ENCODE measurements around the gene FGF12.

The FGF12 gene

DNA sequence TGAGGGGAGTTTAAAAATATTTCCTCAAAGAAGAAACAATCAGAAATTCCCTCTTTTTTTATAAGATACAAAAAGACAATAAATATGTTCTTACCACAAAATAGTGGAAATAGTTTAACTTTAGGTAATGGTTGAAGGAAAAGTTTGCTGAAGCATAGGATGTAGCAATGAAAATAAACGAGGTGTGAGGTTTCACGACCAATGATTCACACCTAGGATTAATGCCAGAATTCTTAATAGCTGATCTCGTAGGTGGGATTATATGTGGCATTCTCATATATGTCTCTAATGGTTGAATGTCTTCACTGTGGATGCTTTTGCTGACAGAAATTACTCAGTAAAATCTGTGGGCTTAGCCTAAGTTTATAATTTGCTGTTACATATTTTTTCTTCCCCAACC, 467.7 kb downstream of the FGF12 start:
- Histone ChIP-seq H3K27ac (ENCODE audit: low read length, poor library complexity, severe bottlenecking) (peak overlapping the region; percentile 80), H3K23ac (ENCODE audit: low read length in 2 of 2) (no peak overlapping the region), H3K36me3 (ENCODE audit: control insufficient read depth in 1 of 2, insufficient read depth in 2 of 2, low read depth in 1 of 2, low read length in 2 of 2) (no peaks in the 10 kb centered on the region), H2BK5ac (ENCODE audit: low read depth, low read length, poor library complexity, severe bottlenecking) (no peak overlapping the region), H3K4ac (ENCODE audit: low read depth in 1 of 2, low read length in 2 of 2) (no peak overlapping the region), H2AK5ac (ENCODE audit: low read length, severe bottlenecking) (no peak overlapping the region), H3K79me1 (replicated peaks; ENCODE audit: low read length, poor library complexity, severe bottlenecking) (no peaks in the 10 kb centered on the region), H3K27me3 (ENCODE audit: control insufficient read depth in 1 of 2, insufficient read depth in 1 of 2, low read length in 2 of 2) (no peaks in the 10 kb centered on the region), H3K4me2 (ENCODE audit: low read length, poor library complexity, severe bottlenecking) (no peak overlapping the region), H3K9me3 (ENCODE audit: control insufficient read depth, low read length) (no peaks in the 10 kb centered on the region), H4K8ac (ENCODE audit: low read length) (no peak overlapping the region), H2BK120ac (ENCODE audit: low read depth, low read length) (no peak overlapping the region), H3K14ac (ENCODE audit: low read length in 2 of 2) (no peak overlapping the region), H3K18ac (ENCODE audit: low read depth in 1 of 2, low read length in 2 of 2) (no peak overlapping the region), H3K4me3 (ENCODE audit: insufficient read depth in 1 of 2, low read depth in 1 of 2, low read length in 2 of 2) (no peak overlapping the region), H4K91ac (ENCODE audit: low read length) (no peak overlapping the region), H2BK15ac (ENCODE audit: low read depth, poor library complexity, severe bottlenecking) (no peak overlapping the region), H3K9ac (ENCODE audit: low read length) (no peak overlapping the region), H2AFZ (ENCODE audit: low read depth, low read length) (no peak overlapping the region), H3K4me1 (ENCODE audit: control insufficient read depth, insufficient read depth, low read depth, low read length) (peaks cover 5% of the 10 kb centered on the region), H2BK12ac (ENCODE audit: low read length in 2 of 2) (no peak overlapping the region)
- 79% methylated on average over 3 of the region's 3 CpGs for WGBS
- no peak for DNase-seq

DNA sequence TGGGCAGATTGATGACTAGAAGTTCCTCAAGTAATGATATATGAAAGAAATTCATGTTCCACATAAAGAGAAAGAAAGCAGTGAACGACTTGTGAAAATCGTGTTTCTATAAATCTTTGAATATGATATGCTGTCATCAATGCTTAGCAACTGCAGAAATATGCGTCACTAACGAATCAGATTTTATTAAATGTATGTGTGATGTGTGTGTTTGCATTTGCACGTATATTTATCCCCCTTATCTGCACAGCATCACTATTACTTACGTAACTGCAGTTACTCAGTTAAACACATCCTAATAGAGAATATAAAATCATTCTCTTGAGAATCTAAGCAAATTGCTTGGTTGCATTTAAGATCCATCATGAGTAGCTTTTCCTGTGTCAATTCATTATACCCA, 468.6 kb downstream of the FGF12 start:
- Histone ChIP-seq H4K8ac (ENCODE audit: low read length) (no peak overlapping the region), H3K14ac (ENCODE audit: low read length in 2 of 2) (no peak overlapping the region), H2BK12ac (ENCODE audit: low read length in 2 of 2) (no peak overlapping the region), H2BK5ac (ENCODE audit: low read depth, low read length, poor library complexity, severe bottlenecking) (no peak overlapping the region), H3K79me1 (replicated peaks; ENCODE audit: low read length, poor library complexity, severe bottlenecking) (no peaks in the 10 kb centered on the region), H2AK5ac (ENCODE audit: low read length, severe bottlenecking) (no peak overlapping the region), H3K27ac (ENCODE audit: low read length, poor library complexity, severe bottlenecking) (no peak overlapping the region), H3K36me3 (ENCODE audit: control insufficient read depth in 1 of 2, insufficient read depth in 2 of 2, low read depth in 1 of 2, low read length in 2 of 2) (no peaks in the 10 kb centered on the region), H2AFZ (ENCODE audit: low read depth, low read length) (no peak overlapping the region), H3K4me3 (ENCODE audit: insufficient read depth in 1 of 2, low read depth in 1 of 2, low read length in 2 of 2) (no peak overlapping the region), H3K18ac (ENCODE audit: low read depth in 1 of 2, low read length in 2 of 2) (no peak overlapping the region), H2BK15ac (ENCODE audit: low read depth, poor library complexity, severe bottlenecking) (no peak overlapping the region), H2BK120ac (ENCODE audit: low read depth, low read length) (no peak overlapping the region), H3K23ac (ENCODE audit: low read length in 2 of 2) (no peak overlapping the region), H3K9ac (ENCODE audit: low read length) (no peak overlapping the region), H3K4me1 (ENCODE audit: control insufficient read depth, insufficient read depth, low read depth, low read length) (peaks cover 5% of the 10 kb centered on the region), H3K4ac (ENCODE audit: low read depth in 1 of 2, low read length in 2 of 2) (no peak overlapping the region), H3K27me3 (ENCODE audit: control insufficient read depth in 1 of 2, insufficient read depth in 1 of 2, low read length in 2 of 2) (no peaks in the 10 kb centered on the region), H3K9me3 (ENCODE audit: control insufficient read depth, low read length) (no peaks in the 10 kb centered on the region), H3K4me2 (ENCODE audit: low read length, poor library complexity, severe bottlenecking) (no peak overlapping the region), H4K91ac (ENCODE audit: low read length) (no peak overlapping the region)
- no peak for DNase-seq
- WGBS: 94% methylated on average over 2 of the region's 6 CpGs

DNA sequence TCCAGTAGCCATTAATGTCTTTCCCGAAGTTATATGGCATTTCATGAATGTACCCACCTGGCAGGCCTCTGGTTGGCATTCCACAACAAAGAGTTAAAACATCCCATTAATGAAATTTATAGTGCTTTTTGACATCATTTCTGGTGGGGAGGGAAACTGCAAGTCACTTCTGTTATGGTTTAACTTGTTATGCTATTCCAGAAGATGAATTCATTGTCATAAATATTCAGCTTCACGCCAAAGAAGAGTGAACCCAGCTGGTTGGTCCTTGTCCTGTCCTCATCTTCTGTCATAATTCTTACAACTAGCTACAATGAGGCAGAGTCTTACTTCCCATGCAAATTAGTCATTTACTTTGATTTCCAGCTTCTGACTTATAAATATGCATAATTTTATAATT, 471.5 kb downstream of the FGF12 start:
- H2AFZ ChIP-seq (ENCODE audit: low read depth, low read length): no peak overlapping the region
- H2BK12ac ChIP-seq (ENCODE audit: low read length in 2 of 2): no peak overlapping the region
- no peak overlapping the region for H4K8ac ChIP-seq (ENCODE audit: low read length)
- no peaks in the 10 kb centered on the region for H3K9me3 ChIP-seq (ENCODE audit: control insufficient read depth, low read length)
- H2BK120ac ChIP-seq (ENCODE audit: low read depth, low read length): no peak overlapping the region
- peaks cover 4% of the 10 kb centered on the region for H3K4me1 ChIP-seq (ENCODE audit: control insufficient read depth, insufficient read depth, low read depth, low read length)
- H3K4me2 ChIP-seq (ENCODE audit: low read length, poor library complexity, severe bottlenecking): no peak overlapping the region
- no peak for DNase-seq
- no peak overlapping the region for H2BK5ac ChIP-seq (ENCODE audit: low read depth, low read length, poor library complexity, severe bottlenecking)
- no peak overlapping the region for H2BK15ac ChIP-seq (ENCODE audit: low read depth, poor library complexity, severe bottlenecking)
- no peak overlapping the region for H3K14ac ChIP-seq (ENCODE audit: low read length in 2 of 2)
- no peak overlapping the region for H3K4me3 ChIP-seq (ENCODE audit: insufficient read depth in 1 of 2, low read depth in 1 of 2, low read length in 2 of 2)
- no peak overlapping the region for H3K23ac ChIP-seq (ENCODE audit: low read length in 2 of 2)
- no peak overlapping the region for H4K91ac ChIP-seq (ENCODE audit: low read length)
- no peak overlapping the region for H3K9ac ChIP-seq (ENCODE audit: low read length)
- no peak overlapping the region for H3K27ac ChIP-seq (ENCODE audit: low read length, poor library complexity, severe bottlenecking)
- no peaks in the 10 kb centered on the region for H3K79me1 ChIP-seq (replicated peaks; ENCODE audit: low read length, poor library complexity, severe bottlenecking)
- H3K4ac ChIP-seq (ENCODE audit: low read depth in 1 of 2, low read length in 2 of 2): no peak overlapping the region
- no peak overlapping the region for H3K18ac ChIP-seq (ENCODE audit: low read depth in 1 of 2, low read length in 2 of 2)
- no peak overlapping the region for H2AK5ac ChIP-seq (ENCODE audit: low read length, severe bottlenecking)
- no peaks in the 10 kb centered on the region for H3K27me3 ChIP-seq (ENCODE audit: control insufficient read depth in 1 of 2, insufficient read depth in 1 of 2, low read length in 2 of 2)
- 95% methylated on average over 1 of the region's 2 CpGs for WGBS
- H3K36me3 ChIP-seq (ENCODE audit: control insufficient read depth in 1 of 2, insufficient read depth in 2 of 2, low read depth in 1 of 2, low read length in 2 of 2): no peaks in the 10 kb centered on the region

DNA sequence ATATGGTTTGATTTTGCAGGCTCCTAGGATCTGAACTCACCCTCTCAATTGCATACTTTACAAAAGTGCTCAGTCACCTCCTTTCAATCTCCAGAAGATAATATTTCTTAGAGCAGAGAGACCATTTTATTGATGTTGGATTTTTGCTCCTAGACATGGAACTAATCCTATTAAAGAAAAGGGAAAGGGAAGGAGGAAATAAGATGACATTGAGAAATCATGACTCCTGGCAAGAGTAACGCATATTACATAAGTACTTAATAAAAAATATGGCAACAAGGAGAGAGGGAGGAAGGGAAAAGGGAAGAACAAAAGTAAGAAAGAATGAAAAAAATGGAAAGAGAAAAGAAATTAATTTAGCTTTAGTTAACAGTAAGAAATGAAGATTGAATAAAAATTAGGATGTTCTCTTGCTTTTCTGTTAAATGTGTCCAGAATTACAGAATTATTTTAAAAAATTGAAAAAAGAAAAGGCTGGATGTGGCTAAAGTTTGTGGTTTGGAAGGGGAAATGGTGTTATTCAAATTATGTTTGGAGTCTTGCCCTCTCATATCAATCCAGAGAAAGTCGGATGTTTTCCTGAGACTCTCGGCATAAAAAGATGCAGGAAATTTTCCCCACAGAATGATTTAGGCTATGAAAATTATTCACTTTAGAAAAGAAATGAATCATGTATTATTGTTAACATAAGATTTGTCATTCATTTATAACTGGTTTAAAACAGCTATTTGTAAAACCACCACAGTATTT, 474.0 kb downstream of the FGF12 start:
- Histone ChIP-seq H3K4ac (ENCODE audit: low read depth in 1 of 2, low read length in 2 of 2) (no peak overlapping the region), H2AK5ac (ENCODE audit: low read length, severe bottlenecking) (no peak overlapping the region), H3K27me3 (ENCODE audit: control insufficient read depth in 1 of 2, insufficient read depth in 1 of 2, low read length in 2 of 2) (no peaks in the 10 kb centered on the region), H3K23ac (ENCODE audit: low read length in 2 of 2) (no peak overlapping the region), H3K27ac (ENCODE audit: low read length, poor library complexity, severe bottlenecking) (no peak overlapping the region), H3K79me1 (replicated peaks; ENCODE audit: low read length, poor library complexity, severe bottlenecking) (no peaks in the 10 kb centered on the region), H2BK15ac (ENCODE audit: low read depth, poor library complexity, severe bottlenecking) (no peak overlapping the region), H4K91ac (ENCODE audit: low read length) (no peak overlapping the region), H3K4me1 (ENCODE audit: control insufficient read depth, insufficient read depth, low read depth, low read length) (peaks cover 3% of the 10 kb centered on the region), H4K8ac (ENCODE audit: low read length) (no peak overlapping the region), H3K36me3 (ENCODE audit: control insufficient read depth in 1 of 2, insufficient read depth in 2 of 2, low read depth in 1 of 2, low read length in 2 of 2) (no peaks in the 10 kb centered on the region), H2BK120ac (ENCODE audit: low read depth, low read length) (no peak overlapping the region), H3K9ac (ENCODE audit: low read length) (no peak overlapping the region), H2BK5ac (ENCODE audit: low read depth, low read length, poor library complexity, severe bottlenecking) (no peak overlapping the region), H2AFZ (ENCODE audit: low read depth, low read length) (no peak overlapping the region), H3K9me3 (ENCODE audit: control insufficient read depth, low read length) (no peaks in the 10 kb centered on the region), H3K4me3 (ENCODE audit: insufficient read depth in 1 of 2, low read depth in 1 of 2, low read length in 2 of 2) (no peak overlapping the region), H3K4me2 (ENCODE audit: low read length, poor library complexity, severe bottlenecking) (no peak overlapping the region), H2BK12ac (ENCODE audit: low read length in 2 of 2) (no peak overlapping the region), H3K18ac (ENCODE audit: low read depth in 1 of 2, low read length in 2 of 2) (no peak overlapping the region), H3K14ac (ENCODE audit: low read length in 2 of 2) (no peak overlapping the region)
- no CpG with 5 or more reads among the region's 3 CpGs for WGBS
- DNase-seq: no peak
